Caco-2 (cell line): Measurements from ENCODE around the gene PECR. TPM values are rescaled to one million over a fixed set of nuclear protein-coding genes. Genes with fewer than 3 reads are reported as not detected.

Experiments used
- BruUV-seq: library from RNA; stranded (reverse); fragments of 400-500 nt; replicated peaks from 2 replicates; lab custom pipeline; 2021; lab: Mats Ljungman, UMichigan
- CTCF ChIA-PET: fragments of 300-600 bp; sonication (Branson Sonifier 250); formaldehyde crosslinking; loops from one replicate; lab custom pipeline; 2022; ENCODE audit warnings: antibody characterized with exemption; lab: Charles Lee
- POLR2A ChIA-PET: fragments of 300-600 bp; sonication (Branson Sonifier 250); formaldehyde crosslinking; loops from one replicate; lab custom pipeline; 2022; ENCODE audit warnings: antibody characterized with exemption; lab: Charles Lee
- DNase-seq, 2 experiments: peaks; one replicate each; pipeline versions ENCODE4 v3.0.0 to v3.0.0-alpha.2; 2020 to 2022
- H3K27me3 ChIP-seq: replicated peaks from 2 replicates; pipeline ENCODE4 v1.6.0; 2011; ENCODE audit warnings: low read length; ENCODE audit not compliant: control insufficient read depth, insufficient read depth
- H3K36me3 ChIP-seq: 2 replicates; pipeline ENCODE4 v1.5.1; 2011; ENCODE audit warnings: low read length; ENCODE audit not compliant: control insufficient read depth, insufficient read depth
- H3K4me1 ChIP-seq: fragments of 250-450 bp; sonication (Bioruptor Pico); 2 replicates; pipeline ENCODE4 v1.5.1; 2020; ENCODE audit warnings: mild to moderate bottlenecking
- H3K4me3 ChIP-seq: 2 replicates; pipeline ENCODE4 v1.5.1; 2011; ENCODE audit warnings: low read depth, mild to moderate bottlenecking, control low read depth, low read length
- H3K9me3 ChIP-seq: fragments of 250-450 bp; sonication (Bioruptor Pico); 2 replicates; pipeline ENCODE4 v1.5.1; 2020; ENCODE audit warnings: mild to moderate bottlenecking, moderate library complexity
- H3K27ac Mint-ChIP-seq: one replicate; pipeline ENCODE4 v1.8.0; 2022; ENCODE audit warnings: mixed read lengths; ENCODE audit not compliant: unreplicated experiment
- H3K27me3 Mint-ChIP-seq: one replicate; pipeline ENCODE4 v1.8.0; 2022; ENCODE audit warnings: mixed read lengths; ENCODE audit not compliant: insufficient read depth, unreplicated experiment
- H3K36me3 Mint-ChIP-seq: one replicate; pipeline ENCODE4 v1.8.0; 2022; ENCODE audit warnings: mild to moderate bottlenecking, mixed read lengths; ENCODE audit not compliant: insufficient read depth, unreplicated experiment
- H3K4me1 Mint-ChIP-seq: one replicate; pipeline ENCODE4 v1.8.0; 2022; ENCODE audit warnings: low read depth, mixed read lengths; ENCODE audit not compliant: unreplicated experiment
- H3K4me3 Mint-ChIP-seq: one replicate; pipeline ENCODE4 v1.8.0; 2022; ENCODE audit warnings: mild to moderate bottlenecking, moderate library complexity, mixed read lengths; ENCODE audit not compliant: unreplicated experiment
- H3K9me3 Mint-ChIP-seq: one replicate; pipeline ENCODE4 v1.8.0; 2022; ENCODE audit warnings: mixed read lengths; ENCODE audit not compliant: unreplicated experiment
- CTCF ChIP-seq, 2 experiments: fragments of 200-600 bp in 1 of 2; IDR thresholded peaks; 1 replicate in 1 of 2; 2 replicates in 1 of 2; pipeline versions ENCODE4 v1.5.1 to v1.8.0; 2011 to 2022; ENCODE audit warnings: antibody characterized with exemption in 1 of 2, control low read depth in 1 of 2, inconsistent platforms in 1 of 2, low read depth in 1 of 2, low read length in 1 of 2, mild to moderate bottlenecking in 1 of 2, moderate library complexity in 1 of 2; ENCODE audit not compliant: insufficient read depth in 1 of 2, severe bottlenecking in 1 of 2, unreplicated experiment in 1 of 2
- intact Hi-C: fragments of 100-400 bp; cut with micrococcal nuclease; formaldehyde crosslinking; loops from one replicate; pipeline ENCODE4 v1.10.0; 2022; ENCODE audit not compliant: unreplicated experiment
- total RNA-seq: library from RNA; stranded (reverse); gene quantifications from 2 replicates; pipeline ENCODE4 v1.2.3, GENCODE V29; 2022

Gene PECR
- total RNA-seq, 1 experiment from 2014 or later = 42.0 TPM

- ChIA-PET CTCF (no interaction called here), POLR2A (no interaction called here)
- no peaks in the 10 kb centered on the region for H3K36me3 Mint-ChIP-seq
- Histone ChIP-seq H3K4me1 (no peaks in the 10 kb centered on the region), H3K27me3 (no peaks in the 10 kb centered on the region), H3K36me3 (0 out of 2 replicates have a peak, but pooled peaks cover 2% of the 10 kb centered on the region), H3K9me3 (no peaks in the 10 kb centered on the region), H3K4me3 (no peak overlapping the region)
- TSS peak; percentile 14 for BruUV-seq
- no peak overlapping the region for H3K27ac Mint-ChIP-seq
- H3K27me3 Mint-ChIP-seq = no peaks in the 10 kb centered on the region
- TF ChIP-seq CTCF (IDR thresholded peaks at IDR 0.05; ENCODE audit: insufficient read depth in 1 of 2, low read depth in 1 of 2, low read length in 1 of 2, severe bottlenecking in 1 of 2, unreplicated experiment in 1 of 2) = no peak
- no peak overlapping the region for H3K4me3 Mint-ChIP-seq
- intact Hi-C loops = no loop called here
- no peaks in the 10 kb centered on the region for H3K9me3 Mint-ChIP-seq
- no peak for DNase-seq
- no peaks in the 10 kb centered on the region for H3K4me1 Mint-ChIP-seq
Measured at GRCh38 chr2:216047397-216047796, 34.2 kb downstream of the PECR start.

- Mint-ChIP-seq H3K27me3 (no peaks in the 10 kb centered on the region), H3K9me3 (no peaks in the 10 kb centered on the region), H3K4me3 (no peak overlapping the region), H3K4me1 (no peaks in the 10 kb centered on the region), H3K36me3 (no peaks in the 10 kb centered on the region), H3K27ac (no peak overlapping the region)
- Histone ChIP-seq H3K4me1 (no peaks in the 10 kb centered on the region), H3K27me3 (no peaks in the 10 kb centered on the region), H3K36me3 (0 out of 2 replicates have a peak, but pooled peaks cover 2% of the 10 kb centered on the region), H3K4me3 (no peak overlapping the region), H3K9me3 (no peaks in the 10 kb centered on the region)
- no peak for TF ChIP-seq CTCF (IDR thresholded peaks at IDR 0.05; ENCODE audit: insufficient read depth in 1 of 2, low read depth in 1 of 2, low read length in 1 of 2, severe bottlenecking in 1 of 2, unreplicated experiment in 1 of 2)
- intact Hi-C loops = no loop called here
- ChIA-PET CTCF (no interaction called here), POLR2A (no interaction called here)
- no TSS peak for BruUV-seq
- DNase-seq = no peak
Measured at GRCh38 chr2:216044883-216045486, 36.6 kb downstream of the PECR start.

- no peaks in the 10 kb centered on the region for H3K27me3 Mint-ChIP-seq
- H3K4me3 ChIP-seq = no peak overlapping the region
- H3K36me3 ChIP-seq = 0 out of 2 replicates have a peak, but pooled peaks cover 2% of the 10 kb centered on the region
- no peaks in the 10 kb centered on the region for H3K9me3 ChIP-seq
- no TSS peak for BruUV-seq
- TF ChIP-seq CTCF (IDR thresholded peaks at IDR 0.05; ENCODE audit: insufficient read depth in 1 of 2, low read depth in 1 of 2, low read length in 1 of 2, severe bottlenecking in 1 of 2, unreplicated experiment in 1 of 2) = no peak
- no peaks in the 10 kb centered on the region for H3K4me1 ChIP-seq
- ChIA-PET POLR2A (no interaction called here), CTCF (no interaction called here)
- intact Hi-C loops = no loop called here
- no peaks in the 10 kb centered on the region for H3K4me1 Mint-ChIP-seq
- H3K4me3 Mint-ChIP-seq = no peak overlapping the region
- no peak overlapping the region for H3K27ac Mint-ChIP-seq
- no peak for DNase-seq
- no peaks in the 10 kb centered on the region for H3K9me3 Mint-ChIP-seq
- H3K36me3 Mint-ChIP-seq = peaks cover 10% of the 10 kb centered on the region
- no peaks in the 10 kb centered on the region for H3K27me3 ChIP-seq
Measured at GRCh38 chr2:216043949-216044348, 37.7 kb downstream of the PECR start.
